Breast epithelium (tissue), 4 donors: ENCODE data around the gene ZSCAN5B. TPM values are rescaled to one million over a fixed set of nuclear protein-coding genes. Genes with fewer than 3 reads are reported as not detected.

Experiments used
- DNase-seq, 2 donors: peaks; one replicate each; pipeline ENCODE4 v3.0.0-alpha.2; 2019; ENCODE audit warnings: low spot score in 2 of 2
- H3K27ac ChIP-seq, 2 donors: fragments of 200-600 bp; sonication (generic) in 1 of 2; one replicate each; pipeline ENCODE4 v1.5.1; 2016 to 2019; ENCODE audit warnings: mild to moderate bottlenecking in 1 of 2
- H3K27me3 ChIP-seq, 2 donors: fragments of 200-600 bp; sonication (generic) in 1 of 2; one replicate each; pipeline versions ENCODE4 v1.5.1 to v1.6.0; 2017 to 2019; ENCODE audit warnings: control low read depth in 1 of 2, mild to moderate bottlenecking in 1 of 2
- H3K36me3 ChIP-seq: fragments of 200-600 bp; one replicate; pipeline ENCODE4 v1.5.1; 2019
- H3K4me1 ChIP-seq, 2 donors: fragments of 200-600 bp; sonication (generic); one replicate each; pipeline ENCODE4 v1.5.1; 2016 to 2019; ENCODE audit warnings: control low read depth in 1 of 2
- H3K4me3 ChIP-seq, 3 donors: fragments of 200-600 bp; sonication (generic); 1 replicate in 2 of 3; 2 replicates in 1 of 3; pipeline ENCODE4 v1.5.1; 2016 to 2019; ENCODE audit warnings: mild to moderate bottlenecking in 3 of 3, moderate library complexity in 2 of 3
- H3K9me3 ChIP-seq, 2 donors: fragments of 200-600 bp; sonication (generic) in 1 of 2; one replicate each; pipeline ENCODE4 v1.5.1; 2016 to 2019; ENCODE audit warnings: control low read depth in 1 of 2
- CTCF ChIP-seq, 3 donors: fragments of 450-650 bp; IDR thresholded peaks; one replicate each; pipeline ENCODE4 v1.5.1; 2016 to 2017; ENCODE audit warnings: antibody characterized with exemption in 3 of 3, mild to moderate bottlenecking in 3 of 3, moderate library complexity in 3 of 3
- POLR2A ChIP-seq: fragments of 450-650 bp; IDR thresholded peaks from one replicate; pipeline ENCODE4 v1.6.1; 2016; ENCODE audit warnings: antibody characterized with exemption, mild to moderate bottlenecking, moderate library complexity
- POLR2AphosphoS5 ChIP-seq, 3 donors: sonication (generic); formaldehyde crosslinking; IDR thresholded peaks; one replicate each; pipeline ENCODE4 v1.6.1; 2017; ENCODE audit warnings: antibody characterized with exemption in 3 of 3
- intact Hi-C: fragments of 100-400 bp; cut with DNase I; formaldehyde crosslinking; loops from one replicate; pipeline ENCODE4 v1.15.1; 2023; ENCODE audit warnings: low total_unique reads
- total RNA-seq, 3 donors: library from RNA; depleted of rRNA; stranded (reverse); fragments of >200 nt; gene quantifications; one replicate each; pipeline ENCODE4 v1.1.0, GENCODE V29; 2016

The ZSCAN5B gene
- total RNA-seq, 3 donors from 2014 or later: not detected

GRCh38 chr19:56161534-56161933 lies 36.0 kb downstream of the ZSCAN5B start:
- no peaks in the 10 kb centered on the region for H3K4me1 ChIP-seq
- intact Hi-C loops: no loop called here

GRCh38 chr19:56159622-56160271 lies 37.8 kb downstream of the ZSCAN5B start:
- peaks cover 5% of the 10 kb centered on the region for H3K36me3 ChIP-seq
- no peak overlapping the region for H3K27ac ChIP-seq
- H3K27me3 ChIP-seq: no peaks in the 10 kb centered on the region
- H3K4me3 ChIP-seq: no peak overlapping the region
- H3K9me3 ChIP-seq: no peaks in the 10 kb centered on the region
- no peak for DNase-seq
- H3K4me1 ChIP-seq: no peaks in the 10 kb centered on the region
- intact Hi-C loops: no loop called here
- TF ChIP-seq POLR2AphosphoS5 (IDR thresholded peaks at IDR 0.05) (no peak), POLR2A (no peak), CTCF (IDR thresholded peaks at IDR 0.05) (no peak)

More at GRCh38 chr19:56161534-56161933, 36.0 kb downstream of the ZSCAN5B start:
- Histone ChIP-seq H3K4me3 (no peak overlapping the region), H3K9me3 (no peaks in the 10 kb centered on the region), H3K27ac (no peak overlapping the region), H3K36me3 (peaks cover 5% of the 10 kb centered on the region), H3K27me3 (no peaks in the 10 kb centered on the region)
- no peak for DNase-seq
- TF ChIP-seq POLR2A: no peak
- no peak for TF ChIP-seq CTCF (IDR thresholded peaks at IDR 0.05)
- no peak for TF ChIP-seq POLR2AphosphoS5 (IDR thresholded peaks at IDR 0.05)

- H3K9me3 ChIP-seq: no peaks in the 10 kb centered on the region
- no peak for DNase-seq
- intact Hi-C loops: no loop called here
- no peaks in the 10 kb centered on the region for H3K4me1 ChIP-seq
- no peak for TF ChIP-seq POLR2A
- no peak for TF ChIP-seq POLR2AphosphoS5 (IDR thresholded peaks at IDR 0.05)
- no peak for TF ChIP-seq CTCF (IDR thresholded peaks at IDR 0.05)
- peaks cover 5% of the 10 kb centered on the region for H3K36me3 ChIP-seq
- no peak overlapping the region for H3K4me3 ChIP-seq
- H3K27ac ChIP-seq: no peak overlapping the region
- H3K27me3 ChIP-seq: no peaks in the 10 kb centered on the region
These were observed 38.5 kb downstream of the ZSCAN5B start for GRCh38 chr19:56159009-56159559.

- Histone ChIP-seq H3K36me3 (peaks cover 5% of the 10 kb centered on the region), H3K4me1 (no peaks in the 10 kb centered on the region), H3K9me3 (no peaks in the 10 kb centered on the region), H3K27ac (no peak overlapping the region), H3K4me3 (no peak overlapping the region), H3K27me3 (no peaks in the 10 kb centered on the region)
- TF ChIP-seq POLR2AphosphoS5 (IDR thresholded peaks at IDR 0.05) (no peak), CTCF (IDR thresholded peaks at IDR 0.05) (no peak), POLR2A (no peak)
- DNase-seq: no peak
- intact Hi-C loops: no loop called here
These were observed 39.3 kb downstream of the ZSCAN5B start for GRCh38 chr19:56158170-56158757.

GRCh38 chr19:56156768-56157167 lies 40.8 kb downstream of the ZSCAN5B start:
- H3K27ac ChIP-seq: peak overlapping the region; percentile 48 to 82
- no peaks in the 10 kb centered on the region for H3K9me3 ChIP-seq
- no peak for DNase-seq
- no peaks in the 10 kb centered on the region for H3K27me3 ChIP-seq
- TF ChIP-seq CTCF (IDR thresholded peaks at IDR 0.05): no peak
- no peak overlapping the region for H3K4me3 ChIP-seq
- no peaks in the 10 kb centered on the region for H3K4me1 ChIP-seq
- peaks cover 5% of the 10 kb centered on the region for H3K36me3 ChIP-seq
- intact Hi-C loops: no loop called here
